Activated T-cell treated with anti-CD3 and anti-CD28 coated beads, Interleukin-2, amount 50 U/mL, for 72 hours (primary cell): ENCODE results near the gene PYCR2. TPM values are rescaled to one million over a fixed set of nuclear protein-coding genes. Genes with fewer than 3 reads are reported as not detected.

Experiments
- ATAC-seq, 2 donors: fragments of 150-1000 bp; cut with Tn5 transposase; replicated peaks in 1 of 2; 2 replicates each; pipeline ENCODE4 v1.10.0; 2021; ENCODE audit warnings: moderate library complexity in 2 of 2, mild to moderate bottlenecking in 1 of 2
- DNase-seq, 2 donors: peaks; one replicate each; pipeline ENCODE4 v3.0.0; 2021 to 2022; ENCODE audit warnings: mixed read lengths in 1 of 2
- H3K27ac Mint-ChIP-seq: one replicate; pipeline ENCODE4 v1.8.0; 2022; ENCODE audit warnings: mild to moderate bottlenecking, moderate library complexity, mixed read lengths
- H3K27me3 Mint-ChIP-seq: one replicate; pipeline ENCODE4 v1.8.0; 2022; ENCODE audit warnings: low read depth, mixed read lengths
- H3K36me3 Mint-ChIP-seq, 2 donors: one replicate each; pipeline ENCODE4 v1.8.0; 2022; ENCODE audit warnings: mixed read lengths in 2 of 2, mild to moderate bottlenecking in 1 of 2; ENCODE audit not compliant: insufficient read depth in 2 of 2
- H3K4me1 Mint-ChIP-seq: one replicate; pipeline ENCODE4 v1.8.0; 2022; ENCODE audit warnings: low read depth, mixed read lengths
- H3K4me3 Mint-ChIP-seq, 2 donors: one replicate each; pipeline ENCODE4 v1.8.0; 2022; ENCODE audit warnings: mild to moderate bottlenecking in 2 of 2, mixed read lengths in 2 of 2, moderate library complexity in 2 of 2
- H3K9me3 Mint-ChIP-seq, 2 donors: one replicate each; pipeline ENCODE4 v1.8.0; 2022; ENCODE audit warnings: mixed read lengths in 2 of 2
- total RNA-seq, 2 donors: library from RNA; stranded (reverse); gene quantifications; one replicate each; pipeline ENCODE4 v1.2.3, GENCODE V29; 2022

PYCR2 gene
- total RNA-seq, 2 donors from 2014 or later, result 144 to 152 TPM

- Mint-ChIP-seq H3K4me3 (peak overlapping the region; percentile 87 to 96), H3K4me1 (peaks cover 59% of the 10 kb centered on the region), H3K27me3 (no peaks in the 10 kb centered on the region), H3K27ac (peak overlapping the region; percentile 8), H3K36me3 (peaks cover 4 to 8% of the 10 kb centered on the region in 2 donors), H3K9me3 (no peaks in the 10 kb centered on the region)
- ATAC-seq (peak; percentile 49 to 54), DNase-seq (peak; percentile 49 to 54)
Measured at GRCh38 chr1:225881081-225881958, 42.7 kb downstream of the PYCR2 start.

GRCh38 chr1:225880636-225881035 is 43.4 kb downstream of the PYCR2 start:
- ATAC-seq, result no peak
- no peaks in the 10 kb centered on the region for H3K9me3 Mint-ChIP-seq

GRCh38 chr1:225880222-225880588 is 43.8 kb downstream of the PYCR2 start:
- no peaks in the 10 kb centered on the region for H3K9me3 Mint-ChIP-seq
- H3K4me3 Mint-ChIP-seq, result peak overlapping the region; percentile 87 to 96
- peaks cover 70% of the 10 kb centered on the region for H3K4me1 Mint-ChIP-seq
- no peak overlapping the region for H3K27ac Mint-ChIP-seq
- peak in 1 of 2 donors; percentile 6 for DNase-seq
- no peaks in the 10 kb centered on the region for H3K27me3 Mint-ChIP-seq
- no peak for ATAC-seq
- H3K36me3 Mint-ChIP-seq, result peaks cover 4 to 8% of the 10 kb centered on the region in 2 donors

More at GRCh38 chr1:225880636-225881035, 43.4 kb downstream of the PYCR2 start:
- peak overlapping the region; percentile 8 for H3K27ac Mint-ChIP-seq
- peak overlapping the region; percentile 87 to 96 for H3K4me3 Mint-ChIP-seq
- DNase-seq, result no peak
- H3K36me3 Mint-ChIP-seq, result peaks cover 4 to 8% of the 10 kb centered on the region in 2 donors
- peaks cover 66% of the 10 kb centered on the region for H3K4me1 Mint-ChIP-seq
- no peaks in the 10 kb centered on the region for H3K27me3 Mint-ChIP-seq

GRCh38 chr1:225879521-225880221 is 44.4 kb downstream of the PYCR2 start:
- Mint-ChIP-seq H3K4me1 (peaks cover 71% of the 10 kb centered on the region), H3K4me3 (peak overlapping the region; percentile 87 to 96), H3K27ac (no peak overlapping the region), H3K36me3 (peaks cover 4 to 8% of the 10 kb centered on the region in 2 donors), H3K27me3 (no peaks in the 10 kb centered on the region), H3K9me3 (no peaks in the 10 kb centered on the region)
- ATAC-seq, result no peak
- peak in 1 of 2 donors; percentile 15 for DNase-seq

DNA sequence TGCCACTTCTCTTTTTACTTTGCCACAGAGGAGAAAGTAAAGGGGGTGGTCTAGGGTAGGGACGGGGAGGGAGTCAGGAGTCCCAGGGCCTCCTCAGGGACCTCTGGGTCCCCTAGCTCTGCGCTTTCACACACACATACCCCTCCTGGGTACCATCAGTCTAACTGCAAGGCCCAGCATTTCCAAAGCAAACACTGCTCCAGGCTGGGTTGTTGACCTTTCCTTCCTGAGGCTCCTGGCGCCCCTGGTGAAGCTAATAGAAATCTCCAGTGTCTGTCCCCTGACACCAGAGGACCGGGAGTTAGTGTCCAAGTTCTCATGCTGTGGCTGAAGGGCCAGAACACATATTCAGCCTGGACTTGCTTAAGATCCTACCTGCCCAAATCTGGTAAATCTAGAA is 45.8 kb downstream of the PYCR2 start:
- no peak for DNase-seq
- Mint-ChIP-seq H3K36me3 (peaks cover 4 to 8% of the 10 kb centered on the region in 2 donors), H3K4me1 (peaks cover 62% of the 10 kb centered on the region), H3K9me3 (no peaks in the 10 kb centered on the region), H3K27me3 (no peaks in the 10 kb centered on the region), H3K27ac (no peak overlapping the region), H3K4me3 (no peak overlapping the region)
- no peak for ATAC-seq

DNA sequence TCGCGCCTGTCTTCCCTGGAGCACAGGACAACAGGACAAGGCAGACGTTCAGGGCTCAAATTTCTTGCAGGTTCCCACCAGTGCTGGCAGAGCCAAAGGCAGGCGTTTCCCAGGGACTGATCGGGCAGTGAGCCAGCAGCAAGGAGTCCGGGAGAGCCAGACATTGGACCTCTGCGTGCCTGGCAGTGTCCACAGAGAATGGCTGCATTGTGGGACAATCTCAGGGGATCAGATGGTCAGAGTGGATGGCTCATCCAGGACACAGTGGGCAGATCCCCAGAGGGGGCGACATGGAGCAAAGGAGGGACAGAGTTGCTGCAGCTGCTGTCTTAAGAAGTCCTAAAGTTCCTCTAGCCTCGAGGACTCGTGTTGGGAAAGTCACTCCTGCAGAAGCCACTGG is 46.5 kb downstream of the PYCR2 start:
- no peak overlapping the region for H3K27ac Mint-ChIP-seq
- no peaks in the 10 kb centered on the region for H3K9me3 Mint-ChIP-seq
- no peak overlapping the region for H3K4me3 Mint-ChIP-seq
- peaks cover 2 to 8% of the 10 kb centered on the region in 2 donors for H3K36me3 Mint-ChIP-seq
- no peaks in the 10 kb centered on the region for H3K27me3 Mint-ChIP-seq
- DNase-seq (peak; percentile 20 to 34), ATAC-seq (no peak)
- H3K4me1 Mint-ChIP-seq, result peaks cover 62% of the 10 kb centered on the region

- Mint-ChIP-seq H3K9me3 (no peaks in the 10 kb centered on the region), H3K27me3 (no peaks in the 10 kb centered on the region), H3K36me3 (peaks cover 2 to 8% of the 10 kb centered on the region in 2 donors), H3K27ac (no peak overlapping the region), H3K4me1 (peaks cover 64% of the 10 kb centered on the region), H3K4me3 (no peak overlapping the region)
- ATAC-seq (no peak), DNase-seq (no peak)
Measured at GRCh38 chr1:225876900-225877510, 47.0 kb downstream of the PYCR2 start.

- Mint-ChIP-seq H3K4me1 (peaks cover 58% of the 10 kb centered on the region), H3K27ac (no peak overlapping the region), H3K27me3 (no peaks in the 10 kb centered on the region), H3K9me3 (no peaks in the 10 kb centered on the region), H3K4me3 (no peak overlapping the region), H3K36me3 (peaks cover 2 to 13% of the 10 kb centered on the region in 2 donors)
- no peak for DNase-seq
- no peak for ATAC-seq
Measured at GRCh38 chr1:225875044-225875815, 48.8 kb downstream of the PYCR2 start.

- ATAC-seq (no peak), DNase-seq (no peak)
- Mint-ChIP-seq H3K27ac (no peak overlapping the region), H3K9me3 (no peaks in the 10 kb centered on the region), H3K27me3 (no peaks in the 10 kb centered on the region), H3K36me3 (peaks cover 2 to 15% of the 10 kb centered on the region in 2 donors), H3K4me3 (no peak overlapping the region), H3K4me1 (peaks cover 50% of the 10 kb centered on the region)
Measured at GRCh38 chr1:225874431-225874830, 49.6 kb downstream of the PYCR2 start.

DNA sequence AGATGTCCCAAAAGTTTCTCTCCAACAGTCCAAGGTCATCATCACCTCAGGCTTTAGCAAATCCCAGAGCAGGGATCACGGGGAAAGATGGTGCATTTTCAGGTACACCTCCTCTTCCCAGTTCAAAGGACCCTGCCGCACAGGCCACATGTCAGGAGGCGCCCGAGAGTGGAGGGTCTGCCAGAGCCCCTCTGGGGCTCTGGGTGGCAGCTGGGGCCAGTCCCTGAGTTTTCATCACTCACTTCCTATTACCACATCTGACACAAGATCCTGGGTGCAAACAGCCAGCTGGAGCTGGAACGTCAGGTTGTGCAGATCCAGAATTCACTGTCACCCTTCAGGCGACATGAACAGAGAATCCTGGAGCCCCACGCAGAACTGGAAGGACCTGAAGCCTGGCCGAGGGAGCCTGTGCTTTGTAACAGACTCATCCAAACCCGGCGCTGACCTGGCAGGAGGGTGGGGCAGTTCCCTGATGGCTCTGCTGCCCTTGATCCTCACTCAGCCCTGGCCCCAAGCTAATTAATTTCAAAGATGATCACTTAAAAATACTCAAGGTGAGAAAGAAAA is 50.7 kb downstream of the PYCR2 start:
- H3K27ac Mint-ChIP-seq, result no peak overlapping the region
- no peaks in the 10 kb centered on the region for H3K27me3 Mint-ChIP-seq
- no peaks in the 10 kb centered on the region for H3K9me3 Mint-ChIP-seq
- ATAC-seq (no peak), DNase-seq (no peak)
- H3K36me3 Mint-ChIP-seq, result peaks cover 2 to 15% of the 10 kb centered on the region in 2 donors
- H3K4me1 Mint-ChIP-seq, result peaks cover 40% of the 10 kb centered on the region
- H3K4me3 Mint-ChIP-seq, result no peak overlapping the region

DNA sequence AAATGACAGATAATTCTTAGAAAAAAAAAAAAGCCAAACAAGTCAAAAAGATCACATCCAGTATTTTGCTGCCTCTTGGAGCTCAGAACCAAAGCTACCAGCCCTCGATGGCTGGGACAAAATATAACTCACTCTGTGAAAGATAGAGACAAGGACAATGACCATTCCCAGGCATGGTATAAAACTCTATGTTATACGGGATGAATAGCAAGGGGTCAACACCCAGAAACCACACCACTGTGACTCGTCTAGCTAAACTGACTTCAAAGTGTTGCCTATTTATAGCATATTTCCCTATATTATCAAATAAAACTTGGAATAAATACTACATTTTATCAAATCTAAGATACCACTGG is 52.0 kb downstream of the PYCR2 start:
- H3K36me3 Mint-ChIP-seq, result peaks cover 4 to 11% of the 10 kb centered on the region in 2 donors
- no peak for DNase-seq

DNA sequence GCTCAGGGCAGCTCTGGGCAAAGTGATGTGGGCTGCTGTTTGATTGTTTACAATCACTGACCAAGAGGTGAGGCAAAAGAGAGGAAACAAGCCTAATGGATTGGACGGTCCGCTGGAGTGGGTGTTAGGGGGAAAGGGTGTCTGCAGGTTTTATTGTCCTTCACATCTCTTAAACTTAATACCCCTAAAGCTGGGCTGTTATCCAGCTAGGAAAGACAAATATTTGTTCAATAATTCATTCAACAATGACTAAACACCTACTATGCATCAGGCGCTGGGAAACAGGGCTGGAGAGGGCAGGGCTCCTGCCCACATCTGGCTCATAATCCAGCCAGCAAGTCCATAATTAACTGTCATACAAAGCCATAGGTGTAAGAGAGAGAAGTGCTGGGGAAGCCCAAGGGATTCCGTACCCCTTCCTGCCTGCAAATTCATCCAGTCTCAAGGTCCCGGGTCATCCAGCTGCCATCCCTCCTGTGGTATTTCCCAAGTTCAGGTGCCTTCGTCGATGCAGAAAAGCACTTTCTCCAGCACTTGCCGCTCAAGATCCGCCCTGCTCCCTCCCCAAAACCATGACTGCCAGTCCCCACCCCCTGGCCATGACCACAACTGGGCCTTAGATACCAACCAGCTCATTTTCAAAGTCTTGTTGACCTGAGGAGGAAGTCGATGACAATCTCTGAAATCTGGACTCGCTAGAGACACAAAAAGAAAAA is 52.5 kb downstream of the PYCR2 start:
- Mint-ChIP-seq H3K36me3 (peaks cover 3 to 10% of the 10 kb centered on the region in 2 donors), H3K9me3 (no peaks in the 10 kb centered on the region), H3K27ac (no peak overlapping the region), H3K27me3 (no peaks in the 10 kb centered on the region), H3K4me3 (no peak overlapping the region), H3K4me1 (peaks cover 33% of the 10 kb centered on the region)
- DNase-seq, result no peak
- ATAC-seq, result no peak

More for the DNA sequence above, 52.0 kb downstream of the PYCR2 start:
- Mint-ChIP-seq H3K9me3 (no peaks in the 10 kb centered on the region), H3K4me3 (no peak overlapping the region), H3K4me1 (peaks cover 33% of the 10 kb centered on the region), H3K27ac (no peak overlapping the region), H3K27me3 (no peaks in the 10 kb centered on the region)
- ATAC-seq, result no peak
